A172 (cell line): ENCODE results near the gene STKLD1. TPM values are rescaled to one million over a fixed set of nuclear protein-coding genes. Genes with fewer than 3 reads are reported as not detected.
A peak's percentile ranks its signal among the peaks of the same experiment; 100 is the strongest.
"Not testable (repeated sequence)": the region's sequence is repeated elsewhere in the genome, so short reads cannot be mapped to it uniquely, and the experiment has no call there.

Experiments used
- DNase-seq: peaks from one replicate; pipeline ENCODE4 v3.0.0-alpha.2; 2015; ENCODE audit warnings: low spot score
- total RNA-seq: library from RNA; depleted of rRNA; stranded (reverse); fragments of >200 nt; shearing (Covaris generic); gene quantifications from 2 replicates; pipeline ENCODE4 v1.2.3, GENCODE V29; 2014; rRNA removed

STKLD1 gene
- total RNA-seq, 1 experiment from 2014 or later = 0.91 TPM

- DNase-seq = no peak
Measured at GRCh38 chr9:133443248-133443647, 67.1 kb downstream of the STKLD1 start.

DNA sequence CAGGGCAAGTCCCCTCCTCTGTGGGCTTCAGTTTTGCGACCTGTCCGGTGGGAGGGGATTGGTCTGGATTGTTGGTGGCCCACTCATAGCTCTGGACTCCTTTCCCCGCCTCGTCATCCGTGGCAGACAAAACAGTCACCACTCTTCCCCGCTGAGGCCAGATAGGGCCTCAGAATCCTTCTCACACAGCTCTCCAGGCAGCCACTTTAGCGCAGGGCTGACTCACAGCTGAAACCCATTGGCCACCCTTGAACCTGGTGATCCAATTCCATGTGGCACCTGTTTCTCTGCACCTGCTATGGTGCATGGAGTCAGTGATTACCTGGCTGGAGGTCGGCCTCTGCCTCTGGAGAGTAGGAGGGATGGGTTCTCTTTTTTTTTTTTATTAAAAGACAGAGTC, 67.8 kb downstream of the STKLD1 start:
- peak; percentile 52 for DNase-seq

GRCh38 chr9:133445293-133445969, 69.3 kb downstream of the STKLD1 start:
- no peak for DNase-seq

- DNase-seq = no peak
Measured at GRCh38 chr9:133448487-133448972, 72.4 kb downstream of the STKLD1 start.

- DNase-seq = peak; percentile 82
Measured at GRCh38 chr9:133449760-133450159, 73.6 kb downstream of the STKLD1 start.

- not testable (repeated sequence) for DNase-seq
Measured at GRCh38 chr9:133451865-133452264, 75.7 kb downstream of the STKLD1 start.

- no peak for DNase-seq
Measured at GRCh38 chr9:133452562-133452961, 76.4 kb downstream of the STKLD1 start.

- no peak for DNase-seq
Measured at GRCh38 chr9:133453651-133454050, 77.5 kb downstream of the STKLD1 start.

- DNase-seq = no peak
Measured at GRCh38 chr9:133454325-133454724, 78.2 kb downstream of the STKLD1 start.

DNA sequence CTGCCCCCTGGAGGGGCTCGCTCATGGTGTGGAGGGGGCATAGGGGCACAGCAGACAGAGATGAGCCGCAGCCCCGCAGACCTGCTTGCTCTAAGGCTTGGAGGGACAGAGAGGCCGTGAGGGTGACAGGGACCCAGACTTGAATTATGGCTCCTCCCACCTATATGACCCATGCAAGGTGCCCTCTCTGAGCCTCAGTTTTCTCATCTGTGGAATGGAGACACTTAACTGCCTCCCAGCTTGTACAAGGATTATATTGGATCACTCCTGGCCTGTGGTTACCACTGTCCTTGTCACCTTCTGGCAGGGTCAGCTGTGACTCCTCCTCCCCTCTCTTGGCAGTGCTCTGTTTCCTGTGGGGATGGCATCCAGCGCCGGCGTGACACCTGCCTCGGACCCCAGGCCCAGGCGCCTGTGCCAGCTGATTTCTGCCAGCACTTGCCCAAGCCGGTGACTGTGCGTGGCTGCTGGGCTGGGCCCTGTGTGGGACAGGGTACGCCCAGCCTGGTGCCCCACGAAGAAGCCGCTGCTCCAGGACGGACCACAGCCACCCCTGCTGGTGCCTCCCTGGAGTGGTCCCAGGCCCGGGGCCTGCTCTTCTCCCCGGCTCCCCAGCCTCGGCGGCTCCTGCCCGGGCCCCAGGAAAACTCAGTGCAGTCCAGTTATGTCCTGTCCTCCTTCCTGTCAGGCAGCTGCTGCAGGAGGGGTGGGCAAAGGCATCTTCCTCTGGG, 78.9 kb downstream of the STKLD1 start:
- DNase-seq = no peak

Other genes with a start within 250 kb of the STKLD1 start
- 0.96 and 3.1 TPM in 2 replicates for gene GBGT1, start 212.5 kb upstream of the STKLD1 start, total RNA-seq
- gene OBP2B, start 167.1 kb upstream of the STKLD1 start, total RNA-seq = not detected in 2 replicates
- not detected in 2 replicates for gene ABO, start 101.2 kb upstream of the STKLD1 start, total RNA-seq
- 11.4 and 19.5 TPM in 2 replicates for gene SURF6, start 40.2 kb upstream of the STKLD1 start, total RNA-seq
- gene MED22, start 28.2 kb upstream of the STKLD1 start, total RNA-seq = 17.9 and 30.0 TPM in 2 replicates
- gene RPL7A, start 28.1 kb upstream of the STKLD1 start, total RNA-seq = 2,228 and 2,364 TPM in 2 replicates
- 74.4 and 75.2 TPM in 2 replicates for gene SURF1, start 19.9 kb upstream of the STKLD1 start, total RNA-seq
- gene SURF2, start 19.8 kb upstream of the STKLD1 start, total RNA-seq = 26.3 and 43.1 TPM in 2 replicates
- gene SURF4, start 306 bp upstream of the STKLD1 start, total RNA-seq = 391 and 428 TPM in 2 replicates
- 24.8 and 28.3 TPM in 2 replicates for gene REXO4, start 41.6 kb downstream of the STKLD1 start, total RNA-seq
- 0.43 and 1.6 TPM in 2 replicates for gene ADAMTS13, start 46.0 kb downstream of the STKLD1 start, total RNA-seq
- gene CACFD1, start 83.6 kb downstream of the STKLD1 start, total RNA-seq = 8.8 and 10.8 TPM in 2 replicates
- gene SLC2A6, start 102.7 kb downstream of the STKLD1 start, total RNA-seq = 30.8 and 42.1 TPM in 2 replicates
- not detected in 2 replicates for gene MYMK, start 148.6 kb downstream of the STKLD1 start, total RNA-seq
- 0.12 and 0.16 TPM in 2 replicates for gene ADAMTSL2, start 158.3 kb downstream of the STKLD1 start, total RNA-seq
- not detected in 2 replicates for gene FAM163B, start 233.0 kb downstream of the STKLD1 start, total RNA-seq